ENCODE data around the gene MAN1C1.

DNA sequence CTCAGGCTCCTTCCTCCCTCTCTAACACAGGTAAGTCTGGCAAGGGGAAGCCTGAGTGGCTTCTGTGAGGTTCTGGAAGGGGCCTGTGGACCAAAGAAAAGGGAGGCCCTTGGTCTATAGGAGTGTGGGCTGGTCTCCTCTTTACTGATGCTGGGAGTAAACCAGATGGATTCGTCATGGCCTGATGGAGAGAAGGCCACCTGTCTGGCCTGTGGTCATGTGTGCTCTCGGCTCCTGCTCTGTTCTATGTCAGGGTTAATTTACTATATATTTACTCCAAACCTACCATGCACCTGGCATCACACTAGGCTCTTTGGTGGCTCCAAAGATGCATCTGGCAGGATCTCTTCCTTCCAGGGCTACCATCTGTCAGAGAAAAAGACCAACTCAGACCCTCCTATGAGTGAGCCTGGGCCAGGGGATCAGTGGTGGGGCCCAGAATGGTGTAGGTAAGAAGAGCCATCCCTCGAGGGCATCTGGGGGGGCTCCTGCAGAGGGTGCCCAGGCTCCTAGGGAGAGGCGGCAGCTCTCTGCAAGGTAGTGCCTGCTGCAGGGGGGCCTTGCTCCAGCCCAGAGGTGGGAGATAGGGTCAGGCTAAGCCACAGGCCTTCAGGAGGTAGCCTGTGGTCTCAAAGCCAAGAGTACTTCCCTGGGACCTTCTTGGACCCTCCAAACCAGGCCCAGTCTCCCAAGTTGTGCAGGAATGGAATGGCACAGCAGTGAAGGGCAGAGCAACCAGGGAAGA is 115.2 kb downstream of the MAN1C1 start:
- TF ChIP-seq SPI1 (IDR thresholded peaks at IDR 0.05; ENCODE audit: low read depth, low read length), result no peak
- no peak for TF ChIP-seq POLR2AphosphoS5 (IDR thresholded peaks at IDR 0.05; ENCODE audit: low read depth, low read length)
- TF ChIP-seq PAX5 (IDR thresholded peaks at IDR 0.05; ENCODE audit: insufficient read depth, low read length, severe bottlenecking), result no peak
- TF ChIP-seq POLR2A (IDR thresholded peaks at IDR 0.05; ENCODE audit: low read depth, low read length), result no peak

Data from GM12891 (cell line).